ENCODE results near the gene KSR1. TPM values are rescaled to one million over a fixed set of nuclear protein-coding genes. Genes with fewer than 3 reads are reported as not detected.
"Not testable (repeated sequence)": the region's sequence is repeated elsewhere in the genome, so short reads cannot be mapped to it uniquely, and the experiment has no call there.

Gene KSR1
- total RNA-seq, 2 donors from 2014 or later, result 7.9 to 10.2 TPM

- Histone ChIP-seq H3K36me3 (no peaks in the 10 kb centered on the region), H3K9me3 (no peaks in the 10 kb centered on the region), H3K4me1 (peaks cover 0 to 17% of the 10 kb centered on the region in 2 donors), H3K27me3 (no peaks in the 10 kb centered on the region), H3K27ac (no peak overlapping the region), H3K4me3 (no peak overlapping the region)
- DNase-seq (ENCODE audit: low spot score), result no peak
- no peak for TF ChIP-seq CTCF (IDR thresholded peaks at IDR 0.05)
These were observed 7.0 kb downstream of the KSR1 start for GRCh38 chr17:27463235-27463677.

- H3K36me3 ChIP-seq; H3K9me3 ChIP-seq; H3K4me3 ChIP-seq; DNase-seq (ENCODE audit: low spot score); H3K27ac ChIP-seq; H3K27me3 ChIP-seq: not testable (repeated sequence)
- H3K4me1 ChIP-seq, result peaks cover 0 to 13% of the 10 kb centered on the region in 2 donors
These were observed 7.8 kb downstream of the KSR1 start for GRCh38 chr17:27464019-27464418.

GRCh38 chr17:27464431-27464830, 8.2 kb downstream of the KSR1 start:
- Histone ChIP-seq H3K27ac (no peak overlapping the region), H3K27me3 (no peaks in the 10 kb centered on the region), H3K9me3 (no peaks in the 10 kb centered on the region), H3K36me3 (no peaks in the 10 kb centered on the region), H3K4me3 (no peak overlapping the region), H3K4me1 (peaks cover 0 to 17% of the 10 kb centered on the region in 2 donors)
- no peak for TF ChIP-seq CTCF (IDR thresholded peaks at IDR 0.05)
- no peak for DNase-seq (ENCODE audit: low spot score)

- not testable (repeated sequence) for H3K27me3 ChIP-seq
- Histone ChIP-seq H3K4me1 (peaks cover 0 to 23% of the 10 kb centered on the region in 2 donors), H3K27ac (peak overlapping the region in 1 of 2 donors; percentile 3)
These were observed 9.6 kb downstream of the KSR1 start for GRCh38 chr17:27465875-27466274.

GRCh38 chr17:27466376-27466742, 10.1 kb downstream of the KSR1 start:
- Histone ChIP-seq H3K27ac (peak overlapping the region in 1 of 2 donors; percentile 3), H3K9me3 (no peaks in the 10 kb centered on the region), H3K27me3 (no peaks in the 10 kb centered on the region), H3K4me1 (peaks cover 0 to 28% of the 10 kb centered on the region in 2 donors), H3K36me3 (no peaks in the 10 kb centered on the region), H3K4me3 (no peak overlapping the region)
- DNase-seq (ENCODE audit: low spot score), result no peak
- no peak for TF ChIP-seq CTCF (IDR thresholded peaks at IDR 0.05)

More at GRCh38 chr17:27465875-27466274, 9.6 kb downstream of the KSR1 start:
- H3K4me3 ChIP-seq; H3K9me3 ChIP-seq; DNase-seq (ENCODE audit: low spot score); H3K36me3 ChIP-seq: not testable (repeated sequence)

GRCh38 chr17:27466743-27467375, 10.6 kb downstream of the KSR1 start:
- H3K27ac ChIP-seq, result peak overlapping the region in 1 of 2 donors; percentile 23
- DNase-seq (ENCODE audit: low spot score), result no peak
- H3K4me3 ChIP-seq, result no peak overlapping the region

More at GRCh38 chr17:27466743-27467375, 10.6 kb downstream of the KSR1 start:
- Histone ChIP-seq H3K27me3 (no peaks in the 10 kb centered on the region), H3K9me3 (no peaks in the 10 kb centered on the region), H3K4me1 (peaks cover 0 to 33% of the 10 kb centered on the region in 2 donors), H3K36me3 (no peaks in the 10 kb centered on the region)
- TF ChIP-seq CTCF (IDR thresholded peaks at IDR 0.05), result no peak
